Nucleus accumbens (tissue), 56 donors: ENCODE results near the gene NAB2.
A peak's percentile ranks its signal among the peaks of the same experiment; 100 is the strongest.
"Not testable (repeated sequence)": the region's sequence is repeated elsewhere in the genome, so short reads cannot be mapped to it uniquely, and the experiment has no call there.

Source experiments
- DNase-seq, 56 donors: peaks; one replicate each; lab custom pipeline; 2025; lab: John Stamatoyannopoulos, UW

The NAB2 gene

GRCh38 chr12:57063991-57064685 is 24.8 kb upstream of the NAB2 start:
- DNase-seq, result no peak

GRCh38 chr12:57066245-57066644 is 22.7 kb upstream of the NAB2 start:
- no peak for DNase-seq

GRCh38 chr12:57069523-57069922 is 19.4 kb upstream of the NAB2 start:
- peak in 39 of 56 donors; percentile 14 to 76 (median 34) for DNase-seq

GRCh38 chr12:57072661-57073060 is 16.3 kb upstream of the NAB2 start:
- DNase-seq, result no peak

- DNase-seq, result not testable (repeated sequence)
Measured at GRCh38 chr12:57073566-57074450, 15.1 kb upstream of the NAB2 start.

- DNase-seq, result peak; percentile 54 to 100 (median 98)
Measured at GRCh38 chr12:57078519-57079404, 10.2 kb upstream of the NAB2 start, which contains the start of gene NEMP1. NEMP1 (minus strand) TSS chr12:57078791; CDS start chr12:57078745, 46 bp downstream.

- no peak for DNase-seq
Measured at GRCh38 chr12:57079821-57080220, 9.1 kb upstream of the NAB2 start.

- DNase-seq, result no peak
Measured at GRCh38 chr12:57080855-57081254, 8.1 kb upstream of the NAB2 start.

- DNase-seq, result peak in 14 of 56 donors; percentile 8 to 61 (median 25)
Measured at GRCh38 chr12:57085999-57086492, 2.9 kb upstream of the NAB2 start.

- peak in 43 of 56 donors; percentile 10 to 78 (median 44) for DNase-seq
Measured at GRCh38 chr12:57086493-57087009, 2.4 kb upstream of the NAB2 start.

GRCh38 chr12:57087010-57087690 is 1.8 kb upstream of the NAB2 start:
- peak in 52 of 56 donors; percentile 24 to 84 (median 63) for DNase-seq

- peak in 39 of 56 donors; percentile 25 to 76 (median 51) for DNase-seq
Measured at GRCh38 chr12:57087691-57088353, 1.1 kb upstream of the NAB2 start.

GRCh38 chr12:57089271-57090245 is 644 bp downstream of the NAB2 start:
- peak in 45 of 56 donors; percentile 12 to 81 (median 55) for DNase-seq

- DNase-seq, result no peak
Measured at GRCh38 chr12:57090490-57090889, 1.6 kb downstream of the NAB2 start.

GRCh38 chr12:57090924-57091637 is 2.2 kb downstream of the NAB2 start:
- DNase-seq, result peak in 45 of 56 donors; percentile 7 to 79 (median 47)

GRCh38 chr12:57091638-57092528 is 3.0 kb downstream of the NAB2 start:
- no peak for DNase-seq
